Loucy (cell line): ENCODE measurements around the gene MYOF.

Experiments
- H2AFZ ChIP-seq: fragments of 200-600 bp; sonication (generic); 2 replicates; pipeline ENCODE4 v1.6.0; 2016; ENCODE audit warnings: antibody characterized with exemption, mild to moderate bottlenecking, low read length, moderate library complexity
- H3F3A ChIP-seq: fragments of 200-600 bp; 2 replicates; pipeline ENCODE4 v1.6.0; 2016; ENCODE audit warnings: antibody characterized with exemption, low read depth, mild to moderate bottlenecking
- H3K27me3 ChIP-seq: fragments of 200-600 bp; sonication (generic); 2 replicates; pipeline ENCODE4 v1.6.1; 2014; ENCODE audit warnings: low read length, mild to moderate bottlenecking; ENCODE audit not compliant: insufficient read depth, poor library complexity, severe bottlenecking
- H3K36me3 ChIP-seq: fragments of 200-600 bp; sonication (generic); 2 replicates; pipeline ENCODE4 v1.6.1; 2016; ENCODE audit warnings: low read length; ENCODE audit not compliant: insufficient read depth
- H3K4me1 ChIP-seq: fragments of 200-600 bp; sonication (generic); 2 replicates; pipeline ENCODE4 v1.5.1; 2014; ENCODE audit warnings: low read length, mild to moderate bottlenecking; ENCODE audit not compliant: insufficient read depth, poor library complexity, severe bottlenecking
- H3K4me2 ChIP-seq: fragments of 200-600 bp; sonication (generic); 2 replicates; pipeline ENCODE4 v1.6.0; 2014; ENCODE audit warnings: antibody characterized with exemption, low read length, low read depth, mild to moderate bottlenecking; ENCODE audit not compliant: poor library complexity, severe bottlenecking
- H3K4me3 ChIP-seq: fragments of 200-600 bp; sonication (generic); 2 replicates; pipeline ENCODE4 v1.5.1; 2014; ENCODE audit warnings: low read length, mild to moderate bottlenecking, mixed read lengths; ENCODE audit not compliant: poor library complexity, severe bottlenecking
- H3K79me2 ChIP-seq: fragments of 200-600 bp; sonication (generic); 2 replicates; pipeline ENCODE4 v1.6.1; 2014; ENCODE audit warnings: low read length; ENCODE audit not compliant: insufficient read depth
- H3K9ac ChIP-seq: fragments of 200-600 bp; sonication (generic); 2 replicates; pipeline ENCODE4 v1.6.0; 2014; ENCODE audit warnings: mild to moderate bottlenecking, low read depth, low read length, moderate library complexity; ENCODE audit not compliant: poor library complexity, severe bottlenecking
- H3K9me2 ChIP-seq: fragments of 200-600 bp; sonication (generic); replicated peaks from 2 replicates; pipeline ENCODE4 v1.6.1; 2016; ENCODE audit warnings: low read depth, low read length, mixed read lengths
- H3K9me3 ChIP-seq: fragments of 200-600 bp; sonication (generic); 2 replicates; pipeline ENCODE4 v1.6.1; 2014; ENCODE audit warnings: mild to moderate bottlenecking, antibody characterized with exemption, low read length, low read depth; ENCODE audit not compliant: insufficient read depth
- H4K20me1 ChIP-seq: fragments of 200-600 bp; sonication (generic); 2 replicates; pipeline ENCODE4 v1.6.0; 2014; ENCODE audit warnings: antibody characterized with exemption, low read length, mild to moderate bottlenecking; ENCODE audit not compliant: insufficient read depth, poor library complexity, severe bottlenecking
- CTCF ChIP-seq: fragments of 200-600 bp; sonication (generic); conservative IDR thresholded peaks from 2 replicates; pipeline ENCODE4 v1.5.1; 2014; ENCODE audit warnings: mild to moderate bottlenecking, antibody characterized with exemption, low read length
- EZH2phosphoT487 ChIP-seq: fragments of 200-600 bp; IDR thresholded peaks from 2 replicates; pipeline ENCODE4 v1.6.1; 2018; ENCODE audit warnings: antibody characterized with exemption, mild to moderate bottlenecking, moderate library complexity, borderline replicate concordance

Gene MYOF

GRCh38 chr10:93485690-93486089 is 3.6 kb upstream of the MYOF start:
- H3F3A ChIP-seq = no peaks in the 10 kb centered on the region
- H4K20me1 ChIP-seq = no peaks in the 10 kb centered on the region
- TF ChIP-seq EZH2phosphoT487 = no peak
- TF ChIP-seq CTCF = 0 out of 2 replicates have a peak, but pooled peaks have one; percentile 15
- H3K4me2 ChIP-seq = no peak overlapping the region
- H3K9me3 ChIP-seq = no peaks in the 10 kb centered on the region
- H3K27me3 ChIP-seq = no peaks in the 10 kb centered on the region
- no peaks in the 10 kb centered on the region for H3K79me2 ChIP-seq
- no peaks in the 10 kb centered on the region for H3K36me3 ChIP-seq
- H2AFZ ChIP-seq = no peak overlapping the region
- no peaks in the 10 kb centered on the region for H3K9me2 ChIP-seq
- peaks cover 6% of the 10 kb centered on the region for H3K4me1 ChIP-seq
- H3K4me3 ChIP-seq = no peak overlapping the region
- H3K9ac ChIP-seq = no peak overlapping the region

GRCh38 chr10:93481637-93482144 is 443 bp downstream of the MYOF start:
- Histone ChIP-seq H3F3A (no peaks in the 10 kb centered on the region), H3K9ac (peak overlapping the region; percentile 47), H3K4me3 (peak overlapping the region; percentile 78), H2AFZ (peak overlapping the region; percentile 84), H4K20me1 (no peaks in the 10 kb centered on the region), H3K9me3 (no peaks in the 10 kb centered on the region), H3K36me3 (no peaks in the 10 kb centered on the region), H3K27me3 (no peaks in the 10 kb centered on the region), H3K4me2 (peak overlapping the region; percentile 93), H3K4me1 (peaks cover 6% of the 10 kb centered on the region), H3K79me2 (no peaks in the 10 kb centered on the region), H3K9me2 (no peaks in the 10 kb centered on the region)
- TF ChIP-seq EZH2phosphoT487 (no peak), CTCF (no peak)

GRCh38 chr10:93478873-93479272 is 3.3 kb downstream of the MYOF start:
- Histone ChIP-seq H3K4me3 (no peak overlapping the region), H3K36me3 (no peaks in the 10 kb centered on the region), H3F3A (no peaks in the 10 kb centered on the region), H3K9ac (no peak overlapping the region), H4K20me1 (no peaks in the 10 kb centered on the region), H3K4me2 (no peak overlapping the region), H3K4me1 (peaks cover 6% of the 10 kb centered on the region), H2AFZ (no peak overlapping the region), H3K27me3 (no peaks in the 10 kb centered on the region), H3K9me2 (no peaks in the 10 kb centered on the region), H3K9me3 (no peaks in the 10 kb centered on the region), H3K79me2 (no peaks in the 10 kb centered on the region)
- TF ChIP-seq EZH2phosphoT487 = no peak
- no peak for TF ChIP-seq CTCF
